Natural killer cell (primary cell): ENCODE measurements around the gene TCF7L2. TPM values are rescaled to one million over a fixed set of nuclear protein-coding genes. Genes with fewer than 3 reads are reported as not detected.

Experiments used
- ATAC-seq, 3 donors: fragments of 150-1000 bp in 2 of 3; fragments of 200-7000 bp in 1 of 3; cut with Tn5 transposase; 1 replicate in 1 of 3; 2 replicates in 2 of 3; pipeline ENCODE4 v1.10.0; 2021; ENCODE audit warnings: mild to moderate bottlenecking in 2 of 3, moderate library complexity in 2 of 3
- DNase-seq, 2 donors: peaks; one replicate each; pipeline versions ENCODE4 v3.0.0 to v3.0.0-alpha.2; 2013 to 2021; ENCODE audit warnings: mixed read lengths in 1 of 2
- H3K27ac ChIP-seq: one replicate; pipeline ENCODE4 v1.5.1; 2013; ENCODE audit warnings: mild to moderate bottlenecking, low read length
- H3K27me3 ChIP-seq: one replicate; pipeline ENCODE4 v1.6.1; 2013; ENCODE audit warnings: low read length; ENCODE audit not compliant: control insufficient read depth, insufficient read depth
- H3K36me3 ChIP-seq: one replicate; pipeline ENCODE4 v1.6.1; 2013; ENCODE audit warnings: low read length; ENCODE audit not compliant: control insufficient read depth, insufficient read depth
- H3K4me1 ChIP-seq: one replicate; pipeline ENCODE4 v1.6.1; 2013; ENCODE audit warnings: low read length; ENCODE audit not compliant: control insufficient read depth, insufficient read depth
- H3K4me3 ChIP-seq: one replicate; pipeline ENCODE4 v1.5.1; 2013; ENCODE audit warnings: low read length
- H3K9me3 ChIP-seq: one replicate; pipeline ENCODE4 v1.6.1; 2013; ENCODE audit warnings: low read length; ENCODE audit not compliant: control insufficient read depth, insufficient read depth
- H3K27ac Mint-ChIP-seq, 2 donors: one replicate each; pipeline ENCODE4 v1.8.0; 2022; ENCODE audit warnings: mild to moderate bottlenecking in 2 of 2, mixed read lengths in 2 of 2, moderate library complexity in 1 of 2
- H3K27me3 Mint-ChIP-seq, 2 donors: one replicate each; pipeline ENCODE4 v1.8.0; 2022; ENCODE audit warnings: low read depth in 2 of 2, mixed read lengths in 2 of 2
- H3K36me3 Mint-ChIP-seq: one replicate; pipeline ENCODE4 v1.8.0; 2022; ENCODE audit warnings: mixed read lengths
- H3K4me1 Mint-ChIP-seq, 2 donors: one replicate each; pipeline ENCODE4 v1.8.0; 2022; ENCODE audit warnings: mixed read lengths in 2 of 2
- H3K4me3 Mint-ChIP-seq: one replicate; pipeline ENCODE4 v1.8.0; 2022; ENCODE audit warnings: mild to moderate bottlenecking, moderate library complexity, mixed read lengths
- H3K9me3 Mint-ChIP-seq, 2 donors: one replicate each; pipeline ENCODE4 v1.8.0; 2022; ENCODE audit warnings: mixed read lengths in 2 of 2
- WGBS: methylation state at CpG from one replicate; pipeline ENCODE4 v1.1.7; 2013; ENCODE audit warnings: missing lambda C conversion rate; ENCODE audit not compliant: insufficient coverage; 5-methylcytosine and 5-hydroxymethylcytosine counted together
- intact Hi-C: fragments of 100-400 bp; cut with micrococcal nuclease; formaldehyde crosslinking; loops from one replicate; pipeline ENCODE4 v1.14.2; 2022
- total RNA-seq, 4 donors: library from RNA; stranded (reverse); fragments of 120-200 nt in 1 of 4; gene quantifications; one replicate each; pipeline versions ENCODE4 v1.2.3 to v1.2.4, GENCODE V29; 2013 to 2022
- TF ChIP-seq, protein P1 (sequence below): fragments of 200-600 bp; IDR thresholded peaks from one replicate; pipeline ENCODE4 v1.8.0; 2022; ENCODE audit warnings: antibody characterized with exemption

The TCF7L2 gene
- total RNA-seq, 3 donors from 2014 or later (not counting 1 experiment from before 2014, with no cell fraction given) = 10.4 to 32.7 (median 15.3) TPM

DNA sequence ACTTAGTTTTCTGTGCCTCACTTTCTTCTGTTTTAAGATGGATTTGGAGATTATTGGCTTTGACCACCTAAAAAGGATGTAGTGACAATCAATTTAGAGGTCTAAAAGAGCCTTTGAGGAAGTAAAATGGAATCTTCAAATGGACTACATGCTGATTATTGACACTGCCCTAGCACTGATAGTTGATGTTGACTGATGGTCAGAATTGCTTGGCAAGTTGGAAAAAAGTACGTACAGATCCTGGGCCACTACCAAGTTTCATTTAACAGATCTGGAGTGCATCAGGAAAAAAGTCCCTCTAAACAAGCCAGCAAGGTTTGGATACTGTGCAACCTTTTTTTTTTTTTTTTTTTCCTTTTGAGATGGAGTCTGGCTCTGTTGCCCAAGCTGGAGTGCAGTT lies 81.1 kb downstream of the TCF7L2 start:
- Mint-ChIP-seq H3K27me3 (peaks cover 8 to 11% of the 10 kb centered on the region in 2 donors), H3K9me3 (no peaks in the 10 kb centered on the region), H3K27ac (no peak overlapping the region), H3K4me3 (no peak overlapping the region), H3K4me1 (peaks cover 0 to 17% of the 10 kb centered on the region in 2 donors), H3K36me3 (no peaks in the 10 kb centered on the region)
- Histone ChIP-seq H3K27ac (no peak overlapping the region), H3K9me3 (no peaks in the 10 kb centered on the region), H3K4me1 (no peaks in the 10 kb centered on the region), H3K4me3 (no peak overlapping the region), H3K36me3 (no peaks in the 10 kb centered on the region), H3K27me3 (no peaks in the 10 kb centered on the region)
- DNase-seq = no peak
- ATAC-seq = no peak
- intact Hi-C loops = no loop called here
- TF ChIP-seq, protein P1, sequence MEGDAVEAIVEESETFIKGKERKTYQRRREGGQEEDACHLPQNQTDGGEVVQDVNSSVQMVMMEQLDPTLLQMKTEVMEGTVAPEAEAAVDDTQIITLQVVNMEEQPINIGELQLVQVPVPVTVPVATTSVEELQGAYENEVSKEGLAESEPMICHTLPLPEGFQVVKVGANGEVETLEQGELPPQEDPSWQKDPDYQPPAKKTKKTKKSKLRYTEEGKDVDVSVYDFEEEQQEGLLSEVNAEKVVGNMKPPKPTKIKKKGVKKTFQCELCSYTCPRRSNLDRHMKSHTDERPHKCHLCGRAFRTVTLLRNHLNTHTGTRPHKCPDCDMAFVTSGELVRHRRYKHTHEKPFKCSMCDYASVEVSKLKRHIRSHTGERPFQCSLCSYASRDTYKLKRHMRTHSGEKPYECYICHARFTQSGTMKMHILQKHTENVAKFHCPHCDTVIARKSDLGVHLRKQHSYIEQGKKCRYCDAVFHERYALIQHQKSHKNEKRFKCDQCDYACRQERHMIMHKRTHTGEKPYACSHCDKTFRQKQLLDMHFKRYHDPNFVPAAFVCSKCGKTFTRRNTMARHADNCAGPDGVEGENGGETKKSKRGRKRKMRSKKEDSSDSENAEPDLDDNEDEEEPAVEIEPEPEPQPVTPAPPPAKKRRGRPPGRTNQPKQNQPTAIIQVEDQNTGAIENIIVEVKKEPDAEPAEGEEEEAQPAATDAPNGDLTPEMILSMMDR = no peak
- WGBS = 88% methylated on average over 1 of the region's 1 CpG

DNA sequence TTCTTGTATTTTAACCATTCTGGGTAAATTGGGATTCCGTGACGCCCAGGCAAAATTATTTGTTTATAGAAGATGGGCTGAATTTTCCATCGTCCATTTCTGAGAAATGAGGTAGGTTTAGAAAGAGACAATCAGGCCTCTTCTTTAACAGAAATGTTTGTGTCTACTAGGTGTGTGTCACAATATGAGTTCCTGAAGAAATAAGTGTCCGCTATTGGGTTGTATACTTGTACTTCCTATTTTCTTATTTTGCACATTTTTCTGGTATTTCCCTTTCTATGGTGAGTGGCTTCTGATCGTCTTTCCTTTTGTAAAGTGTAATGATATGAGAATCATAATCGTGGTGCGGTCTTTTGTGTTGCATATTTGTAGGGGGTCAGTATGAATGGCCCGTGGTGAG lies 83.9 kb downstream of the TCF7L2 start:
- TF ChIP-seq, protein P1 = no peak
- Mint-ChIP-seq H3K4me1 (peaks cover 0 to 4% of the 10 kb centered on the region in 2 donors), H3K27me3 (peaks cover 0 to 14% of the 10 kb centered on the region in 2 donors), H3K4me3 (no peak overlapping the region), H3K9me3 (no peaks in the 10 kb centered on the region), H3K36me3 (no peaks in the 10 kb centered on the region), H3K27ac (no peak overlapping the region)
- H3K4me1 ChIP-seq = no peaks in the 10 kb centered on the region
- intact Hi-C loops = no loop called here
- ATAC-seq = no peak
- DNase-seq = no peak
- WGBS = 94% methylated on average over 7 of the region's 8 CpGs
- H3K36me3 ChIP-seq = no peaks in the 10 kb centered on the region
- no peak overlapping the region for H3K4me3 ChIP-seq
- no peak overlapping the region for H3K27ac ChIP-seq
- H3K9me3 ChIP-seq = no peaks in the 10 kb centered on the region
- no peaks in the 10 kb centered on the region for H3K27me3 ChIP-seq

DNA sequence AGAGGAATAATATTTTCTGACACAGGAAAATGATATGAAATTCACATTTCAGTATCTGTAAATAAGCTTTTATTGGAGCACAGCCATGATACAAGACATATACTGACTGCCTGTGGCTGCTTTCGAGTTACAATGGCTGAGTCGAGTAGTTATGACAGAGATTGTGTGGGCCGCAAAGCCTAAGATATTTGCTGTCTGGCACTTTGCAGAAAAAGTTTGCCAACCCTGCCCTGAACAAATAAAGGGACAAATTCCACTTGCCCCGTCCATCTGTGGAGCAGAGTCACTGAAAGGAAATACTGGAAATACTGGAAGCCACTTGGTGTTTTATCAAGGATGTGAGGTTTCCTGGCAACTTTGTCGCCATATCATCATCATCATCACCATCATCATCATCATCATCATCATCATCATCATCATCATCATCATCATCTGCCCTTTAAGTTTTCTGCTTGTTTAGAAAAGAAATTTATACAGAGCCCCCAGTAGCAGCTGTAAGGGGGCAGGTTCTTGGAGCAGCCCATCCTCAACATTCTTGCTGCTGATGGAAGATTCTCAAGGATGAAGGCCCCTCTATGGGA lies 85.8 kb downstream of the TCF7L2 start:
- ATAC-seq = no peak
- DNase-seq = no peak
- Mint-ChIP-seq H3K4me3 (no peak overlapping the region), H3K4me1 (peaks cover 0 to 4% of the 10 kb centered on the region in 2 donors), H3K27ac (no peak overlapping the region), H3K9me3 (no peaks in the 10 kb centered on the region), H3K27me3 (peaks cover 0 to 6% of the 10 kb centered on the region in 2 donors), H3K36me3 (no peaks in the 10 kb centered on the region)
- Histone ChIP-seq H3K9me3 (no peaks in the 10 kb centered on the region), H3K27me3 (no peaks in the 10 kb centered on the region), H3K4me3 (no peak overlapping the region), H3K4me1 (no peaks in the 10 kb centered on the region), H3K36me3 (no peaks in the 10 kb centered on the region), H3K27ac (no peak overlapping the region)
- TF ChIP-seq, protein P1 = no peak
- intact Hi-C loops = no loop called here
- WGBS = 94% methylated on average over 4 of the region's 5 CpGs

DNA sequence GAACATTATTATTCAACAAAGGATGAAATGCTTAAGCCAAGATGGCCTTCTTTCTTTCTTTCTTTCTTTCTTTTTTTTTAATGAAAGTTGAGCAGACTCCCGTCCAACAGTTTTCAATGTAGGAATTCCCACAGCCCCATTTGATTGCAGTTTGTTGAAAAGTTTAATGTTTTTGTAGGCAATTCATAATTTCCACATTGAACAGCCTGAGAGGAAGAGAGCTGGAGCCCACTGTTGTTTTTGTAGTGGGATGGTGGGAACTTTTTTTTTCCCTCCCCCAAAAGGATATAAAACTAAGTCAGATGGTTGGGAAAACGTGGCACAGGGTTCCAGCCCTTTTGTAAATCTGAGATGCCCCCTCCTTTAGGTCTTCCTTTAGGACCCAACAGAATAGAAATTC lies 86.6 kb downstream of the TCF7L2 start:
- Mint-ChIP-seq H3K36me3 (no peaks in the 10 kb centered on the region), H3K9me3 (no peaks in the 10 kb centered on the region), H3K4me3 (no peak overlapping the region), H3K27ac (no peak overlapping the region), H3K27me3 (peaks cover 0 to 6% of the 10 kb centered on the region in 2 donors), H3K4me1 (peaks cover 0 to 4% of the 10 kb centered on the region in 2 donors)
- ATAC-seq (no peak), DNase-seq (no peak)
- Histone ChIP-seq H3K27ac (no peak overlapping the region), H3K36me3 (no peaks in the 10 kb centered on the region), H3K9me3 (no peaks in the 10 kb centered on the region), H3K27me3 (no peaks in the 10 kb centered on the region), H3K4me1 (no peaks in the 10 kb centered on the region), H3K4me3 (no peak overlapping the region)
- TF ChIP-seq, protein P1 = no peak
- intact Hi-C loops = no loop called here
- 40% methylated on average over 1 of the region's 2 CpGs for WGBS
